Stimulated activated CD4-positive, alpha-beta T cell treated with anti-CD3 and anti-CD28 coated beads, Interleukin-15, amount 100 ng/mL, for 24 hours (primary cell): ENCODE data around the gene DDB1.

Experiments
- DNase-seq: peaks from one replicate; pipeline ENCODE4 v3.0.0-alpha.2; 2020

Gene DDB1

DNA sequence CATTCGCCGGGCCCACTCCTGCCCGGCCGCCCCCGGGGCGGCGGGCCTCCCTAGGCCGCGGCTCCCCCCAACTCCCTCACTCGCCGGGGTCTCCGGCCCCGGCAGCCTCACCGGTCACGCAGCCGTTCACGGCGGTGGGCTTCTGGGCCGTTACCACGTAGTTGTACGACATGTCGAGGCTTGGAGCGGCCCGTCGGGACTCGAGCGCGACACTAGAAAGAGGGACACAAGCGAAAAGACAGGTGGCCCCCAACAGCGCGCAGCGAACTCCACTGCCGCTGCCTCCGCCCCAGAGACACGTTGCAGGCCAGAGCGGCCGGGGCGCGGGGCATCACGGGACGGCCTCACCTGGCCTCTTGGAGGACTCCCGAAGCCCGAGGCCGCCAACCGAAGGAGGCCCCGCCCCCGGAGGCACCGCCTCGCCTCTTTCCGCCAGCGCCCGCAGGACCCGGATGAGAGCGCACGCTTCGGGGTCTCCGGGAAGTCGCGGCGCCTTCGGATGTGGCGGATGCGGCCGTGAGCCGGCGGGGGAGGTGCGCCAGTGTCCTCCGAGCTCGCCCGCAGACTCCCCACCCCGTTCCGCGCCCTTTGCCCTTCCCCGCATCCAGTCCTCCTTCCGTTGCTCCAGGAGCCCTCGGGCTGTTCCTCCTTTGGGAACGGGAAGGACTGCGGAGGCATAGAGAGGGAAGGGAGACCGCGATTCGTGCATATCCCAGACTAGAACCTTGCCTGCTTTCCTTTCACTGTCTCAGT, at the start of gene DDB1, which contains the start of gene TKFC:
DDB1 (minus strand) TSS at position 309 of the 753 bp plus-strand sequence; CDS start at position 172, 137 bp downstream.
TKFC (plus strand) TSS at position 432 of the 753 bp plus-strand sequence. CDS start 1,501 bp downstream, outside the sequence.
- peak; percentile 99 for DNase-seq

- no peak for DNase-seq
Observed at GRCh38 chr11:61380884-61381283, 48.0 kb upstream of the DDB1 start.

- DNase-seq: no peak
Observed at GRCh38 chr11:61378713-61379313, 45.9 kb upstream of the DDB1 start.

GRCh38 chr11:61377461-61378160, 44.7 kb upstream of the DDB1 start:
- DNase-seq: no peak

- no peak for DNase-seq
Observed at GRCh38 chr11:61375761-61376108, 42.8 kb upstream of the DDB1 start.

DNA sequence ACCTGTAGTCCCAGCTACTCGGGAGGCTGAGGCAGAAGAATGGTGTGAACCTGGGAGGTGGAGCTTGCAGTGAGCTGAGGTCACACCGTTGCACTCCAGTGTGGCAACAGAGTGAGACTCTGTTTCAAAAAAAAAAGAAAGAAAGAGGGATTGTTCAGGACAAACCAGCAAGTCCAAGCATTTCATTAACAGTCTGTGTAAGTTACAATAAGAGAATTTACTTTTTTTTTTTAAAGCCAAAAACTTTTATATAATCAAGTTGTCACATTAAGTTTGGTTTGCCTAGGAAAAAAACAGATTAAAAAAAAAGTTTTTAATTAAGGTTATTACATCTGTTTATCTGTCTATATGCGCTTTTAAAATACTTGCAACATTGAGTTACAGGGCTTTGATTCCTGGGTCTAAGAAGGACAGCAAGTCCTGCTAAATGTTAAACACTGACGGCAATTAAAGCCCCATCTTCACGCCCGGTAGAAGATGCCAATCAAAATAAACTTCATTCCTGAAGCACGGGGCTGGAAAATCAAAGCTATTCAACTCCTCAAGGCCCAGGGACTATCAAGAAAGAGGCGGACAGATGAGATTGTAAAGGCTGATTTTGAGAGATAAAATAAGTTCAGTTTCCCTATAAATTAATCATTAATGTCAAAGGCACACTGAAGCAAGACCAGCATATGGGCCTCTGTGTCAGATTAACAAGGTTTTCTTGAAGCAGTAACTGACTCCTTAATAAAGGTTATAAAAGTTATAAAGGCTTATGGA, 39.9 kb upstream of the DDB1 start:
- no peak for DNase-seq

DNA sequence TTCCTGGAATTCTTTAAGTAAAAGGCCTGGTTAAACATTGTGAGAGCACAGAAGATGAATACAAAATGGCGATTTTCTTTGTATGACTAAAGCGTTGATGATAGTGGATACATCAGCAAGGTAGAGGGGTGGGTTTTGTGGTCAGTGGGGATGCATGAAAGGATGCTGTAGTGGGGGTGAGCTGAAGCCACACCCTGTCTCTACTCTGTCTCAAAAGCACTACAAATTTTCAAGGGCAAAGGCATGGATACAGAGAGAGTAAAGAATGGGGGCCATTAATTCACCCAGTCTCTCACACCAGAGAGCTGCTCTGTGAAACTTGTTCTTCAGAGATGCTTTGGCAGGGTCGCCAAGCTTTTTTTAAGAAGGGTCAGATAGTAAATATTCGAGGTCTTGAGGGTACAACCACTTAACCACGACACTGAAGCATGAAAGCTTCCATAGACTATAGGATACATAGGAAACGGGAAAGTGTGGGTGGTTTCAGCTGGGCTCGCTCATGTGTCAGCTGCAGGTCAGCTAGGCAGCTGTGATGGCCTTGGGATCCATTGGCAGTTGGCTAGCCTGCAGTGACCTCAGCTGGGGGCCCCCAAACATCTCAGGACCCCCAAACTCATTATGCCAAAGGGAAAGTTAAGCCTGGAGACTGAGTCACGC, 37.6 kb upstream of the DDB1 start:
- no peak for DNase-seq

DNA sequence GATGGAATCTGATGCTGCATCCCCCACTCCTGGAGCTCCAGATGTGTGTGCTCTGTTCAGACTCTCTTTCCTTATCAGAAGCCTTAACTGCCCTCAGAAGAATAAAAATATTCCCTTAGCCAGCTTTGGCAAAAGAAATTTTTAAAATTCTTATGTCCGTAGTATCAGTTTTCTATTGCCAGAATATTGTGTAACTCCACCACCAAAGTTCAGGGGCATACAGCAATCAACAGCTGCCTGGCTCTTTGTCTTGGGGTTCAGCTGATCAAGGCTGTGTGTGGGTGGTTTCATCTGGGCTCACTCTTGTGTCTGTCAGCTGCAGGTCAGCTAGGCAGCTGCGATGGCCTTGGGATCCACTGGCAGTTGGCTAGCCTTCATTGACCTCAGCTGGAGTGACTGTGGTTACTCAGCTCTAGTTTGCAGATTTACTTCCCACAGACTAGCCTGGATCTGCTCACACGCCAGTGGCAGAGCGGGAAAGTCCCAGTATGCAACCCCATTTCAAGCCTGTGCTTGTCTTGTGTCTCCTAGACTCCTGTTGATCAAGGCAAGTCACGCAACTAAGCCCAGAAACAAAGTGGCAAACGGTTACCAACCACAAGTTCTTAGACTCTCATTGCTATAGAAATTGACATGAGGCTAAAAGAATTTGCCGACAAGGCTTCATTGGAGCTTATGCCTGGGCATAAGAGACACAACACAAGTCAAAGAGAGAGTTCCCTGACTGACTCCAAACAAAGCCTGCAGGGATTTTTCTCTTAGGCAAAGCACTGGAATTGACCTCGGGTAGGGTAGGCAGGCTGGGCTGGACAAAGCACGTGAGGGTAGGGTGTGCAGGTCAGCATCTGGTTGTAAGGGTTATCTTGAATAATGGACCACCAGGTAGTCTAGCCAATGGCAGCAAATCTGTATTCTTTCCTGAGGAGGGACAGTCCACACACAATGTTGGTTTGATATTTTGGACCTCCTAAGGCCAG, 36.8 kb upstream of the DDB1 start:
- DNase-seq: no peak

DNA sequence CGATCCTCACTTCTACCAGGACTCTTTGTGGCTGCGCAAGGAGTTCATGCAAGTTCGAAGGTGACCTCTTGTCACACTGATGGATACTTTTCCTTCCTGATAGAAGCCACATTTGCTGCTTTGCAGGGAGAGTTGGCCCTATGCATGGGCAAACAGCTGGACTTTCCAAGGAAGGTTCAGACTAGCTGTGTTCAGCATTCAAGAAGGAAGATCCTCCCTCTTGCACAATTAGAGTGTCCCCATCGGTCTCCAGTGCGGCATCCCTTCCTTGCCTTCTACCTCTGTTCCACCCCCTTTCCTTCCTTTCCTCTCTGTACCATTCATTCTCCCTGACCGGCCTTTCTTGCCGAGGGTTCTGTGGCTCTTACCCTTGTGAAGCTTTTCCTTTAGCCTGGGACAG, 35.7 kb upstream of the DDB1 start:
- no peak for DNase-seq

DNA sequence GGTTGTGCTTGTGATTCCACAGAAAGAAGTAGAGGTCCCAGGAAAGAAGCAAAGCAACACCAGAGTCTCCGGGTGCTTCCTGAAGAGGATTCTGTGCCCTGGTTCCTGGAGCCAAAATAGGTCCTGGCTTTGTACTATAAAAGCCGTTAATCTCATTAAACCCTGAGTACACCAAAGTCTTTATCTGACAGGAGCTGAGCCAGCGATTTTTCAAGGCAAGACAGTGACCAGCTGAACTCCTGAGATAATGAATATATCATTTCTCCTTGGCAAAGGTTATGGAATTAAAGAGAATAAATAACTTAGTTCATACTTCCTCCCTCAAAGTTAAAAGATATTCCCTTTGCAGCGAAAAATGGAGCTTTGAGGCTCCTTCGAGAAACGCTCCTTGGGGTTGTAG, 34.5 kb upstream of the DDB1 start:
- DNase-seq: no peak

DNA sequence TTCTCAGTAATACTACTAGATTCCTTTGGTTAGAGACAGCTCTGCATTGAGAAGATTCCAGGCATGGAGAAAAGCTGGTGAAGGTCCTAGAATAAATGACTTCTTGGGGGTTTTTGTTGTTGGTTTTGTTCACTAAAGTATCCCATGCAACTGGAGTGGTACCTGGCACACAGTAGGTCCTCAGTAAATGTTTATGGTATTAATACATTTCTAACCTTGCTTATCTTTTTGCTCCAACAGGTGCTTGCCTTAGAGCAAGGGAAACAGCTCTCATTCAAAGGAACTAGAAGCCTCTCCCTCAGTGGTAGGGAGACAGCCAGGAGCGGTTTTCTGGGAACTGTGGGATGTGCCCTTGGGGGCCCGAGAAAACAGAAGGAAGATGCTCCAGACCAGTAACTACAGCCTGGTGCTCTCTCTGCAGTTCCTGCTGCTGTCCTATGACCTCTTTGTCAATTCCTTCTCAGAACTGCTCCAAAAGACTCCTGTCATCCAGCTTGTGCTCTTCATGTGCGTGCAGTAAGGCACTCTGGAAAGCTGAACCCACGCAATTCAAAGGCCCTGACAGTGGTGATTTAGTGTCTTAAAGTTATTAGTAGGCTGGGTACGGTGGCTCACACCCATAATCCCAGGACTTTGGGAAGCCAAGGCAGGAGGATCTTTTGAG, 31.2 kb upstream of the DDB1 start:
- DNase-seq: no peak

DNA sequence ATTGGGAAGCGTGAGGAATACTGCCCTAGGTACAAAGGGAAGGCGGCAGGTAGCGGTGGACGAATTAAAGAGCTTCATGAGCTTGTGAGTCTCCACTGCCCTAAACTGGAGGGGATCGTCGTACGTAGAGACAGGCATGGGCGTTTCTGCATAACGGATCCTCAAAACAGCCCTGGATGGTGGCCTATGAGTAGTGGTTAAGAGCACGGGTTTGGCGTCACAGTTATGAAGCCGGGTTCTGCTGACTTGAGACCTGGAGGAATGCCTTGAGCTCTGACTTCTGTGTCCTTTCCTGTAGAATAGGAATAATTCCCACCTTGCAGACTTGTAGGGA, 29.6 kb upstream of the DDB1 start:
- peak; percentile 32 for DNase-seq

- DNase-seq: peak; percentile 96
Observed at GRCh38 chr11:61361741-61362541, 29.0 kb upstream of the DDB1 start, which contains the start of the genes CYB561A3 and TMEM138. CYB561A3 (minus strand) TSS chr11:61361882; CDS start chr11:61356713, 5,169 bp downstream. TMEM138 (plus strand) TSS chr11:61362374; CDS start chr11:61364391, 2,017 bp downstream.

GRCh38 chr11:61361237-61361740, 28.4 kb upstream of the DDB1 start:
- DNase-seq: no peak

DNA sequence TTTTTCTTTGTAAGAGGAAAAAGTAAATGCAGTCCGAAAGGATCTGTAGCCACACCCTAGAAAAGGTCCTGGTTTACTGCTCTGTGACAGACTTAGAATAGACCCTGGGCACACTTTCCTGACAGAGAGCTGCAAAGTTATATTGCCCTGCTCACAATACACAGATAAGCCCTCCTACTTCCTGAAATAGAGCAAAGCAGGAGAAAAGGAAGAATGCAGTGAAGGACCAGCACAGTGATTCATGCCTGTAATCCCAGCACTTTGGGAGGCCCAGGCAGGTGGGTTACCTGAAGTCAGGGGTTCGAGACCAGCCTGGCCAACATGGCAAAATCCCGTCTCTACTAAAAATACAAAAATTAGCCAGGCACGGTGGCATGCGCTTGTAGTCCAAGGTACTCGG, 26.6 kb upstream of the DDB1 start:
- no peak for DNase-seq

GRCh38 chr11:61358566-61358965, 25.7 kb upstream of the DDB1 start:
- no peak for DNase-seq

- DNase-seq: no peak
Observed at GRCh38 chr11:61357894-61358239, 25.0 kb upstream of the DDB1 start.

- no peak for DNase-seq
Observed at GRCh38 chr11:61357233-61357893, 24.5 kb upstream of the DDB1 start.

DNA sequence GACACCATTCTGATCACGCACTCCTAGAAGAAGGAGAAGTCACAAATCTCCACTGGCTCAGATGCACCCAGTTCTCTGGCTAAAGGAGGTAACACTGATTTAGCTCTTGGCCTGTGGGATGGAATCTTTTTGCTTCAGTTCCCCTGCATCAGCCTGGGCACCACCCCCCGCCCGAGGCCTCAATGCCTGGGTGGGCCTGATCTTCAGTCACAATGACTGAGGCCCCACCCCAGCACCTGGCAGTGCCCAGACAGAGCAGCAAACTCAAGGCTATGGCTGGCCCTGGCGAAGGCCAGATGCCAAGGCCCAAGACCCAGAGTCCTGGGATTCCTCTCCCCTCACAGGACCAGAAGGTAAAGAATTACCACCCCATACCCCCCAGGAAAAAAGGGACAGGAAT, 23.8 kb upstream of the DDB1 start:
- no peak for DNase-seq
